Chondrocyte (in vitro differentiated cells): Measurements from ENCODE around the gene ANKRD16. TPM values are rescaled to one million over a fixed set of nuclear protein-coding genes. Genes with fewer than 3 reads are reported as not detected.
"Not testable (repeated sequence)": the region's sequence is repeated elsewhere in the genome, so short reads cannot be mapped to it uniquely, and the experiment has no call there.

Source experiments
- DNase-seq: peaks from one replicate; pipeline ENCODE4 v3.0.0; 2021; ENCODE audit warnings: mixed read lengths, low spot score
- H3K27ac Mint-ChIP-seq: one replicate; pipeline ENCODE4 v1.8.0; 2021; ENCODE audit warnings: mild to moderate bottlenecking, moderate library complexity, mixed read lengths; ENCODE audit not compliant: unreplicated experiment
- H3K27me3 Mint-ChIP-seq: 2 replicates; pipeline ENCODE4 v1.8.0; 2021; ENCODE audit warnings: low read depth, mixed read lengths
- H3K36me3 Mint-ChIP-seq: 2 replicates; pipeline ENCODE4 v1.8.0; 2021; ENCODE audit warnings: low read depth, mixed read lengths
- H3K4me1 Mint-ChIP-seq: 2 replicates; pipeline ENCODE4 v1.8.0; 2021; ENCODE audit warnings: low read depth, mild to moderate bottlenecking, mixed read lengths
- H3K4me3 Mint-ChIP-seq: one replicate; pipeline ENCODE4 v1.8.0; 2021; ENCODE audit warnings: mild to moderate bottlenecking, moderate library complexity, mixed read lengths; ENCODE audit not compliant: unreplicated experiment
- H3K9me3 Mint-ChIP-seq: 2 replicates; pipeline ENCODE4 v1.8.0; 2021; ENCODE audit warnings: low read depth, mixed read lengths
- CTCF ChIP-seq: fragments of 200-600 bp; sonication (generic); IDR thresholded peaks from 2 replicates; pipeline ENCODE4 v1.5.0; 2021; ENCODE audit warnings: antibody characterized with exemption, mild to moderate bottlenecking, moderate library complexity
- total RNA-seq: library from RNA; stranded (reverse); gene quantifications from 3 replicates; pipeline ENCODE4 v1.2.1, GENCODE V29; 2021

Gene ANKRD16
- total RNA-seq, 1 donor from 2014 or later = 5.8 TPM

GRCh38 chr10:5829267-5829666 lies 60.4 kb downstream of the ANKRD16 start:
- Mint-ChIP-seq H3K36me3 (no peaks in the 10 kb centered on the region), H3K27ac (no peak overlapping the region), H3K4me3 (no peak overlapping the region), H3K9me3 (no peaks in the 10 kb centered on the region), H3K4me1 (no peaks in the 10 kb centered on the region), H3K27me3 (no peaks in the 10 kb centered on the region)
- peak; percentile 48 for DNase-seq
- TF ChIP-seq CTCF = no peak

- no peaks in the 10 kb centered on the region for H3K9me3 Mint-ChIP-seq
- no peaks in the 10 kb centered on the region for H3K27me3 Mint-ChIP-seq
- peak; percentile 53 for DNase-seq
- TF ChIP-seq CTCF = no peak
- H3K27ac Mint-ChIP-seq = no peak overlapping the region
- H3K36me3 Mint-ChIP-seq = no peaks in the 10 kb centered on the region
- no peaks in the 10 kb centered on the region for H3K4me1 Mint-ChIP-seq
- H3K4me3 Mint-ChIP-seq = no peak overlapping the region
These were observed 61.0 kb downstream of the ANKRD16 start for GRCh38 chr10:5828725-5829124.

- H3K4me3 Mint-ChIP-seq = no peak overlapping the region
- no peak for TF ChIP-seq CTCF
- H3K36me3 Mint-ChIP-seq = no peaks in the 10 kb centered on the region
- H3K4me1 Mint-ChIP-seq = no peaks in the 10 kb centered on the region
- peak; percentile 79 for DNase-seq
- H3K27me3 Mint-ChIP-seq = no peaks in the 10 kb centered on the region
- no peaks in the 10 kb centered on the region for H3K9me3 Mint-ChIP-seq
- no peak overlapping the region for H3K27ac Mint-ChIP-seq
These were observed 61.9 kb downstream of the ANKRD16 start for GRCh38 chr10:5827841-5828240.

- H3K36me3 Mint-ChIP-seq, H3K4me1 Mint-ChIP-seq, DNase-seq, H3K4me3 Mint-ChIP-seq, H3K9me3 Mint-ChIP-seq, H3K27ac Mint-ChIP-seq, H3K27me3 Mint-ChIP-seq: not testable (repeated sequence)
These were observed 63.2 kb downstream of the ANKRD16 start for GRCh38 chr10:5826511-5826910.

- H3K36me3 Mint-ChIP-seq = no peaks in the 10 kb centered on the region
- no peaks in the 10 kb centered on the region for H3K27me3 Mint-ChIP-seq
- DNase-seq = peak; percentile 52
- TF ChIP-seq CTCF = no peak
- no peak overlapping the region for H3K27ac Mint-ChIP-seq
- H3K9me3 Mint-ChIP-seq = no peaks in the 10 kb centered on the region
- H3K4me3 Mint-ChIP-seq = no peak overlapping the region
- peaks cover 9% of the 10 kb centered on the region for H3K4me1 Mint-ChIP-seq
These were observed 70.8 kb downstream of the ANKRD16 start for GRCh38 chr10:5818894-5819293.

GRCh38 chr10:5818048-5818331 lies 71.7 kb downstream of the ANKRD16 start:
- H3K27ac Mint-ChIP-seq = no peak overlapping the region
- no peaks in the 10 kb centered on the region for H3K27me3 Mint-ChIP-seq
- H3K36me3 Mint-ChIP-seq = no peaks in the 10 kb centered on the region
- no peak for TF ChIP-seq CTCF
- DNase-seq = peak; percentile 15
- H3K4me3 Mint-ChIP-seq = no peak overlapping the region
- peaks cover 9% of the 10 kb centered on the region for H3K4me1 Mint-ChIP-seq
- H3K9me3 Mint-ChIP-seq = no peaks in the 10 kb centered on the region
